Activated T-cell treated with anti-CD3 and anti-CD28 coated beads, Interleukin-2, amount 50 U/mL, for 72 hours (primary cell): ENCODE data around the gene IL12A. TPM values are rescaled to one million over a fixed set of nuclear protein-coding genes. Genes with fewer than 3 reads are reported as not detected.

ENCODE experiments used
- ATAC-seq, 2 donors: fragments of 150-1000 bp; cut with Tn5 transposase; replicated peaks in 1 of 2; 2 replicates each; pipeline ENCODE4 v1.10.0; 2021; ENCODE audit warnings: moderate library complexity in 2 of 2, mild to moderate bottlenecking in 1 of 2
- DNase-seq, 2 donors: peaks; one replicate each; pipeline ENCODE4 v3.0.0; 2021 to 2022; ENCODE audit warnings: mixed read lengths in 1 of 2
- H3K27ac Mint-ChIP-seq: one replicate; pipeline ENCODE4 v1.8.0; 2022; ENCODE audit warnings: mild to moderate bottlenecking, moderate library complexity, mixed read lengths
- H3K27me3 Mint-ChIP-seq: one replicate; pipeline ENCODE4 v1.8.0; 2022; ENCODE audit warnings: low read depth, mixed read lengths
- H3K36me3 Mint-ChIP-seq, 2 donors: one replicate each; pipeline ENCODE4 v1.8.0; 2022; ENCODE audit warnings: mixed read lengths in 2 of 2, mild to moderate bottlenecking in 1 of 2; ENCODE audit not compliant: insufficient read depth in 2 of 2
- H3K4me1 Mint-ChIP-seq: one replicate; pipeline ENCODE4 v1.8.0; 2022; ENCODE audit warnings: low read depth, mixed read lengths
- H3K4me3 Mint-ChIP-seq, 2 donors: one replicate each; pipeline ENCODE4 v1.8.0; 2022; ENCODE audit warnings: mild to moderate bottlenecking in 2 of 2, mixed read lengths in 2 of 2, moderate library complexity in 2 of 2
- H3K9me3 Mint-ChIP-seq, 2 donors: one replicate each; pipeline ENCODE4 v1.8.0; 2022; ENCODE audit warnings: mixed read lengths in 2 of 2
- total RNA-seq, 2 donors: library from RNA; stranded (reverse); gene quantifications; one replicate each; pipeline ENCODE4 v1.2.3, GENCODE V29; 2022

Gene IL12A
- total RNA-seq, 2 donors from 2014 or later = not detected

DNA sequence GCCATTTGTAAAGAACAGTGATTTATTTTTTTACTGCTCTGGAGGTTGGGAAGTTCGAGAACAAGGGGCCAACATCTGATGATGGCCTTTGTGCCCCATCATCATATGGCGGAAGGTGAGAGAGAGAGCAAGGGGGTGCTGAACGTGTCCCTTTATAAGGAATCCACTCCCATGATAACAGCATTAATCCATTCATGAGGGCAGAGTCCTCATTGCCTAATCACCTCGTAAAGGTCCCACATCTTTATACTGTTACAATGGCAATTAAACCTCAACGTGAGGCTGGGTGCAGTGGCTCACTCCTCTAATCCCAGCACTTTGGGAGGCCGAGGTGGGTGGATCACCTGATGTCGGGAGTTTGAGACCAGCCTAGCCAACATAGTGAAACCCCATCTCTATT, 8.3 kb downstream of the IL12A start:
- Mint-ChIP-seq H3K27ac (no peak overlapping the region), H3K27me3 (no peaks in the 10 kb centered on the region), H3K9me3 (no peaks in the 10 kb centered on the region), H3K4me3 (no peak overlapping the region), H3K4me1 (no peaks in the 10 kb centered on the region), H3K36me3 (no peaks in the 10 kb centered on the region)
- ATAC-seq = no peak
- DNase-seq = no peak

GRCh38 chr3:160001148-160001760, 12.6 kb downstream of the IL12A start:
- DNase-seq = no peak
- no peak overlapping the region for H3K27ac Mint-ChIP-seq
- H3K4me1 Mint-ChIP-seq = no peaks in the 10 kb centered on the region
- H3K9me3 Mint-ChIP-seq = no peaks in the 10 kb centered on the region
- no peak overlapping the region for H3K4me3 Mint-ChIP-seq
- H3K27me3 Mint-ChIP-seq = no peaks in the 10 kb centered on the region
- ATAC-seq = no peak
- H3K36me3 Mint-ChIP-seq = no peaks in the 10 kb centered on the region

DNA sequence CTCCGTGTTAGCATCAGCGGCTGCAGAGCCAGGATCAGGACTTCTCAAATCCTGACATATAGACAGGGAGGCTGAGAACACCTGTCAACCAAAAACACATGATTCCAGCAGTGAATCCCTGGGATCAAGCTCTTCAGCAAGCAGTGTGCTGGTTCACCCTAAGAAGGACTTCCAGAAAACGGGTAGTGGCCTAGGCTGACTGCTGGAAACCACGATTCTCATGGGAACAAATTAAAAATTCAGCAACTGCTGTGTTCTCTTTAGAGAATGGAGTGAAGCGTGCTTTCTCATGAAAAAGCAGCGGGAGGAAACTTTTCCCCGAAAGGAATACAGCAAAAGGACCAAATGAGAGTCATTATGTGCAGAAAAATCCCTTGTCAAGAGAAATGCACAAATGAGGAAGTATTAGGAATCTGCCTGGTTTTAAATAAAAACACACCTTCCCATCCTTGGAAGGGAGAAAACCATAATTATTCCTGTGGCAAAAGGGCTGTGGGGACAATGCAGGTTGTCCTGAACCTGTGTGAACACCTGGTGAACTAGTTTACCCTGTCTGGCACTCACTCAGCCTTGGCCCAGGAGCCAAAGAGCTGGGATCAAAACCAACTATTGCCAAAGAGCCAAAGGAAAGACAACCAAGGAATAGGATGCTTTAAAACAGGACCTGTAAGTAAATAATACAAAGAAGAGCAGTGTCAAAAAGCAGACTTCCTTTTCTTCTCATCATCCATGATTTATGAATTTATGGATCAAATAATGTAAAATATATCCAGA, 13.4 kb downstream of the IL12A start:
- H3K9me3 Mint-ChIP-seq = no peaks in the 10 kb centered on the region
- H3K27me3 Mint-ChIP-seq = no peaks in the 10 kb centered on the region
- ATAC-seq (no peak), DNase-seq (no peak)
- no peaks in the 10 kb centered on the region for H3K4me1 Mint-ChIP-seq
- H3K27ac Mint-ChIP-seq = no peak overlapping the region
- H3K36me3 Mint-ChIP-seq = no peaks in the 10 kb centered on the region
- no peak overlapping the region for H3K4me3 Mint-ChIP-seq

DNA sequence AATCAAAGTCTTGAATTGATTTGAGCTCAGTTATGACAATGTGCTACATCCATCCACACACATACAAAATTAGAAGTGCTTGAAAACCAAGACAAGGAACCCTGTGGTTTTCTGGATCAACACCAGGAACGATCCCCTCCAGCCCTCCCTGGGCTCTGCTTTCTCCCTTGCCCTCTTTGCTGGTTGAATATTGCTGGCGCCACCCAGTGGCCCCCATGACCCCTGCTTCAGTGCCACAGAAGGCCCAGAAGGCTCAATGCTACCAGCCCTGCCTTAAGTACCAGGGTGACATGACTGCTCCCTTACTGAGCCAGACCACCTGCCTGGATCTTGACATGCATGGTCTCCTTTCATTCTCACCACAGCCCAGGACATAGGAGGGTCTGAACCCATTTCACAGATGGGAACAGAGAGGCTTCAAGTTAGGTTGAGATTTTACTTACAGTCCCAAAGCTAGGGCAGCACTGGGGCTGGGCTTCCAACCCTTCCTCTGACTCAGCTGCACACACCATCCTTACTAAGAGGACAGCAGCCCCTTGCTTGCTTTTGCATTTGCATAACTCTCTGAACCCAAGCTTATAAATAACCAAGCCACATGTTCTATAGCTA, 15.0 kb downstream of the IL12A start:
- Mint-ChIP-seq H3K4me1 (no peaks in the 10 kb centered on the region), H3K27ac (no peak overlapping the region), H3K9me3 (no peaks in the 10 kb centered on the region), H3K36me3 (no peaks in the 10 kb centered on the region), H3K27me3 (no peaks in the 10 kb centered on the region), H3K4me3 (no peak overlapping the region)
- DNase-seq (peak; percentile 44 to 46), ATAC-seq (peak; percentile 79 to 84)

GRCh38 chr3:160005004-160005403, 16.4 kb downstream of the IL12A start:
- Mint-ChIP-seq H3K4me3 (no peak overlapping the region), H3K36me3 (no peaks in the 10 kb centered on the region), H3K4me1 (no peaks in the 10 kb centered on the region), H3K27ac (no peak overlapping the region), H3K9me3 (no peaks in the 10 kb centered on the region), H3K27me3 (no peaks in the 10 kb centered on the region)
- ATAC-seq = no peak
- no peak for DNase-seq

DNA sequence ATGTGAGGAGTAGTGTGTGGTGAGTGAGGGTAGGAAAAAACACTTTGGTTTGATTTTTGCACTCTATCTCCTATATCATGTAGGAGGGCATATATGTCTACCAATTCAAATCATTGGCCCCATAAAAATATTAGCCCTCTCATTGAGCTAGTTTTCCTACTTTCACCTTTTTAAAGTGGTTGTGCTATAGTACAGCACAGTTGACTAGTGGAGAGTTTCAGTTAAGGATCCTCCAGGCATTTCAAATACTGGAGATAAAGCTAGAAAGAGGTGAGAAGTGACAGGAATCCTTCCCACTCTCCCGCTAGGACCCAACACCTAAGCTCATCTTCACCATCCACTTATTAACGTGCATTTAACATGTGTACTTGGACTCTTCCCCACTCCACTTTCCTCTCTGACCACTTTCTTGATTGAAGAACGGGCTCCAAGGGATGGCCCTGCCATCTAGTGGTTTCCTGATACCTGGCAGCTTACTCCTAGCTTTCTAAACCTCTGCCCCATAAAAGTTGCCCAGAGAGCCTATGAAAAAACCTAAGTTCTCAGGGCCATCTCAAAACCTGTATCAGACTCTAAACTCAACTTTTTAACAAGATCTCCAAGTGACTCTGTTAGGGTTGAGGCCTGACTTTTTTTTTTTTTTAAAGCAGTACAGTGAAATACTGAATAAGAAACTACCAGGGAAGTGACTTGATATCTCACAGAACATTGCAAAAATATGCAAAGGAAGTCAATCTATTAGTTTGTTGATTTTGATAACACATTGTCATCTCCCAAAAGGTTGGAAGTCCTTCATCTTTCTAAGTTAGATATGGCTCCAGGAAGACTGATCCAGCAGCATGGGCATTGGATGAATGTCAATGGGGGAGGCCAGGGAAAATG, 17.9 kb downstream of the IL12A start:
- ATAC-seq (peak; percentile 27 to 49), DNase-seq (peak in 1 of 2 donors; percentile 25)
- Mint-ChIP-seq H3K4me3 (no peak overlapping the region), H3K27ac (no peak overlapping the region), H3K9me3 (no peaks in the 10 kb centered on the region), H3K27me3 (no peaks in the 10 kb centered on the region), H3K36me3 (no peaks in the 10 kb centered on the region), H3K4me1 (no peaks in the 10 kb centered on the region)

DNA sequence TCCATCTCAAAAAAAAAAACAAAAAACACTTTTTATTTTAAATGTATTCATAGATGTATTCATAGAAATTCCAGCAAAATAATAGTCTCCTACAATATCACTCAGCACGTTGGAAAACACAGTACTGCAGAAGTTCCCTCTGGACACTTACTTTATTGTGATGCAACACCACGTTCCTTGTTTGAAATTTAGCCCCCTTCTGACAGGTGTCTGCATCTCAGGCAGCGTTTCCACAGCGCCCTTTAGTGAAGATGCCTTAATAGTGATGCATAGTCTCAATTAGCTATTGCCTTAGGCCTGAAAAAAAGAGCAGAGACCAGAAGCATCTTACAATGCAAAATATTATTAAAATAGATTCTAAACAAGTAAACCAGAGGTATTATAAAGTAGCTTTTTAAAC, 20.3 kb downstream of the IL12A start:
- no peak overlapping the region for H3K4me3 Mint-ChIP-seq
- DNase-seq (no peak), ATAC-seq (no peak)
- H3K27ac Mint-ChIP-seq = no peak overlapping the region
- peaks cover 8% of the 10 kb centered on the region for H3K4me1 Mint-ChIP-seq
- H3K27me3 Mint-ChIP-seq = no peaks in the 10 kb centered on the region
- no peaks in the 10 kb centered on the region for H3K36me3 Mint-ChIP-seq
- no peaks in the 10 kb centered on the region for H3K9me3 Mint-ChIP-seq

- Mint-ChIP-seq H3K4me1 (peaks cover 8% of the 10 kb centered on the region), H3K36me3 (no peaks in the 10 kb centered on the region), H3K27ac (no peak overlapping the region), H3K4me3 (no peak overlapping the region), H3K9me3 (no peaks in the 10 kb centered on the region), H3K27me3 (no peaks in the 10 kb centered on the region)
- no peak for ATAC-seq
- DNase-seq = no peak
Measured at GRCh38 chr3:160009525-160009924, 20.9 kb downstream of the IL12A start.

GRCh38 chr3:160010578-160010977, 21.9 kb downstream of the IL12A start:
- ATAC-seq = peak in 1 of 2 donors; percentile 61
- DNase-seq = no peak
- Mint-ChIP-seq H3K9me3 (no peaks in the 10 kb centered on the region), H3K4me3 (no peak overlapping the region), H3K4me1 (peaks cover 8% of the 10 kb centered on the region), H3K27me3 (no peaks in the 10 kb centered on the region), H3K36me3 (no peaks in the 10 kb centered on the region), H3K27ac (no peak overlapping the region)

- DNase-seq (no peak), ATAC-seq (peak in 1 of 2 donors; percentile 54)
- Mint-ChIP-seq H3K4me1 (peaks cover 8% of the 10 kb centered on the region), H3K4me3 (peak overlapping the region in 1 of 2 donors; percentile 3), H3K27ac (peak overlapping the region; percentile 1), H3K36me3 (no peaks in the 10 kb centered on the region), H3K9me3 (no peaks in the 10 kb centered on the region), H3K27me3 (no peaks in the 10 kb centered on the region)
Measured at GRCh38 chr3:160012108-160012507, 23.5 kb downstream of the IL12A start.

DNA sequence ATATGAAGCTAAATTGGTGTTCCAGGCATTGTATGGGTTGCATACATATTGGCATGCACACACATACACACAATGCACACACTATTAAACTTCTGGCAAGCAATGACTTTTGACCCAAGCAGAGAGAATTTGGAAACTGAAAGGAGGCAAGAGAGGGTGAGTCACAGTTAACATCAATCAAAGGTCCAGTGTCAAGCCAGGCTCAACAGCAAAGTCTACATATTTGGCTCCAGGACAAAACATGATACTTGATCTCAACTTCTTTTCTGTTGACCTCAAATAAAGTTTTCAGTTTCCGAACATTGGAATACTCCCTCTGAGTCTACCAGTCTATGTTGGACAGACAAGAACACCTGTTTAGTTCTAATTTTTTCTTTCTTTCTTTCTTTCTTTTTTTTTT, 28.3 kb downstream of the IL12A start:
- Mint-ChIP-seq H3K4me1 (peaks cover 7% of the 10 kb centered on the region), H3K27me3 (peaks cover 15% of the 10 kb centered on the region), H3K9me3 (no peaks in the 10 kb centered on the region), H3K36me3 (no peaks in the 10 kb centered on the region), H3K4me3 (no peak overlapping the region), H3K27ac (no peak overlapping the region)
- no peak for DNase-seq
- no peak for ATAC-seq

DNA sequence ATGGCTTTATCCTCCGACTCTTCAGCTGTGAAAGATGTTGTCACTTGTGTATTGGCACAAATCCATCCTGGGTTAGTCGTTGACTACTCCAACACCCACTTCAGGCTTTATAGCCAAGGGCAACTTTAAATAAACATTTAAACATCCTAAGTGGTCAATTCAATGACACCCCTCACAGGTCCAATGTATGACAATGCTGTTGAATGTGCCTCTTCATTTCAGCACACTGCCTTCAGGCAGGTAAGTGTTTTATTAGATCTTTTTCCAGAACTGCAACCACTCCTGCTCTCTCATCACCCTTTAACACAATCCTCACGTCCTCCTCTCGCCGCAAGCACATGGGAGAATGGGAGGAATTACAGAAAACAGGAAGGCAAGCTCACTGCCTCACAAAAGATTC, 30.3 kb downstream of the IL12A start:
- Mint-ChIP-seq H3K4me3 (no peak overlapping the region), H3K9me3 (no peaks in the 10 kb centered on the region), H3K4me1 (no peaks in the 10 kb centered on the region), H3K27me3 (peaks cover 15% of the 10 kb centered on the region), H3K36me3 (no peaks in the 10 kb centered on the region), H3K27ac (no peak overlapping the region)
- DNase-seq (no peak), ATAC-seq (no peak)
